HG02885 (cell line): ENCODE measurements around the gene LCMT1.
"Not testable (repeated sequence)": the region's sequence is repeated elsewhere in the genome, so short reads cannot be mapped to it uniquely, and the experiment has no call there.

Source experiments
- ATAC-seq: cut with Tn5 transposase; IDR thresholded peaks from one replicate; pipeline ENCODE4 v1.9.1; 2021; ENCODE audit warnings: mild to moderate bottlenecking; ENCODE audit not compliant: unreplicated experiment, poor library complexity

LCMT1 gene

DNA sequence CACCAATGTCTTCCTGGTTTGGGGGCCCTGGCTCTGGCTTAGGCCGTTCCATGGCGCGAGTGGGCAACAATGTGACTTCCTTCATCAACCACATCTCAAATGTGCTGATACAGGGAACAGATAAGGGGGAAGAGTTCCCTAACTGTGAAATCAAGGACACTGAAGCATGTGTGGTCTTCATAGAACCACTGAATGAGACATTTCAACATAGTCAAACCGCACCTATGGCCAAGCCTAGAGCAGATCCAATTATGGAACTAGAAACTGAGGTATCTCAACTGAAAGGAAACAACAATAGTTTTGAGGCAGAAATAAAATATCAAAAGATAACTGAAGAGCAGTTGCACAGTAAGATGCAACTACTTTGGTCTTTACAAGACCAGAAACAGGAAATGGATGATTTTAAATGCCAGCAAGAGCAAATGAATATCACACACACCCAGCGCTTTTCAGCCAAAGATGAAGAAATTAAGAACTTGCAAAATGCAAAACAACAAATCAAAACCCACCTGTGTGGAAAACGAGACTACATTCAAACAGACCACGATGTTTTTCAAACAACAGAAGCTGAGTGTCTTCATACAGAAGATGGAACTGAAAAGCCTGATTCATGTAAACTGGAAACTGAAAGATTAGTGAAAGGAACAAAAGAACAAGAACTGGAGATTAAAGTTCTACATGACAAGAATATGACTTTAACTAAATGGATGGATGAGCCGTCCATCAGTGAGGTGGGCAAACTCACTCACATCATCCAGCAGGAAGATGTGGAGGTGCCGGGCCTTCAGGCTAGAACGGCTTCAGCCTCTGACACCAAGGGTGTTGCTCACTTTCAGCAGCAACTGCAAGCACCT is 18.1 kb upstream of the LCMT1 start:
- ATAC-seq: peak; percentile 79

DNA sequence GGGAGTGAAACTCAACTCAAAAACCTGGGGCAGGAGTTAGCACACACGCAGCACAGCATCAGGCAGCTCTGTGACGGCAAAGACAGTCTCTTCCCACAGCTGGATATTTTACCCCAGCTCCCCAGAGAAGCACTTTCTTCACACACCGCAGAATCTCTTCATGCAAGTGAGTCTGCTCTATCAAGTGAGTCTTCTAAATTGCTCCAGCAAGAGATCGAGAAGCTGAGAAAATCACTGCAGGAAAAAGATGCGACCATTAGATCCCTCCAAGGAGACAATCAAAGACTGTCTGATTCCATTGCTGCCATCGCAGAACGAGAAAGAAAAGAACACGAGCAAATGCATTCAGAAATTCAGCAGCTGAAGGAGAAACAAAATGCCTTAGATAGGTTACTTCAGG is 16.9 kb upstream of the LCMT1 start:
- ATAC-seq: no peak

DNA sequence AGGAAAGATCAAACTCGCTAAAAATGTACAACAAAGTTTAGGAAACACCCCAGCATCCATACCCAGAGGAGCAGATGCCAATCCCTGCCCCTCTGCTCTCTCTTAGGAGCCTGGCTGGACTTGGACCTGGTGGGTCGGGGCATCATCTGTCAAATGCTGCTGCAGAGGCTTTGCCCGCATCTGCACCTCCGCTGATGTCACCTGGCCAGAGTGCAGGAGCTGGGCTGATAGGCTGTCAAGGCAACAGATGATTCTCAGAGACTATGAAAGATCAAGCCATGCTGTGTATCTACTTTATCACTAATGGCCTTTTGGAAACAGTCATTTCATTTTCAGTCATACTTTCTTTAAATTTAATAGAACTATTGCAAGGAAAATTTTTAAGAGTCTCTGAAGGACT is 15.9 kb upstream of the LCMT1 start:
- no peak for ATAC-seq

DNA sequence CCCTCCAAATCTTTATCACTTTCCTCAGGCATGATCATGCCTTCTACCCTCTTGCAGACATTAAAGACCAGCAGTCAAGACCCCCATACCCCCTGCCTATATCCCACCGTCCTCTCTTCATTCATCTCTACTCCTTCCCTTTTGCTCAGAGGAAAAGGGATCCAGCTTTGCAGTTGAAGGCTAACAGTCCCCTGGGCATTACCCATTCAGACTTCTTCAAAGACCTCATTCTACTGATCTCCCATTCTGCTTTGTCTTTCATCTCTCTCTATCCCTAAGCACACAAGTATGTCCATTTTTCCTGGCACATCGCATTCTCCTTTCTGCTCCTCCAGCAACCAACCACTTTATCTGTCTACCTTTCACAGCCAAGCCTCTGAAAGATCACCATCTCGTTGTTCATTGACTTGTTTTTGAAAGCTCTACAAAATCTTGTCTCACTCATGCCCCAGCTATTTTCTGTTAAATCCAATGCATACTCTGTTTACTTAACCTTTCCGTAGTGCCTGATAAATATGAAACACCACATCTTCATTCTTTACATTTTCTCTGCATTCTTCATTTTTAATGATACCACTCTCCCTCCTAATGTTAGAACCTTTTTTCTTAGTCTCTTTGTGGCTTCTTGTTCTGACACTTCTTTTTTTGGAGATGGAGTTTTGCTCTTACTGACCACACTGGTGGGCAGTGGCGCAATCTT is 14.1 kb upstream of the LCMT1 start:
- ATAC-seq: no peak

DNA sequence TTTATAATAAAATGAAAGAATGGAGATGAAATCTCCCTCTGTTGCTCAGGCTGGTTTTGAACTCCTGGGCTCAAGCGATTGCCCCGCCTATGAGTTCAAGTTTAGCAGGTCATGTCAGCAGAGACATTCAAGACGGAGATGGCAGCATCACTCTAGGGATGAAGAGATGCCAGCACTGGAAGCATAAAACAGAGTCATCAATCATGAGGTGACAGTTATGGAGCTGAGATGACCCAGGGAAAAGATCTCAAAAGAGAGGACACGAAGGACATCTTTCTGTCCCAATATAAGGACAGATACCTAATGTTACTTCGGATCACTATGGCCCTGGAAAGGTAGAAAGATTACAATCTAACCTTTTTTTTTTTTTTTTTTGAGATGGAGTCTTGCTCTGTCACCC is 11.0 kb upstream of the LCMT1 start:
- no peak for ATAC-seq

GRCh38 chr16:25106567-25107465 is 4.7 kb upstream of the LCMT1 start:
- peak; percentile 60 for ATAC-seq

GRCh38 chr16:25107466-25107792 is 4.1 kb upstream of the LCMT1 start:
- no peak for ATAC-seq

- no peak for ATAC-seq
Observed at GRCh38 chr16:25108054-25108453, 3.5 kb upstream of the LCMT1 start.

GRCh38 chr16:25109643-25110042 is 1.9 kb upstream of the LCMT1 start:
- no peak for ATAC-seq

- ATAC-seq: no peak
Observed at GRCh38 chr16:25110387-25110947, 1.1 kb upstream of the LCMT1 start.

DNA sequence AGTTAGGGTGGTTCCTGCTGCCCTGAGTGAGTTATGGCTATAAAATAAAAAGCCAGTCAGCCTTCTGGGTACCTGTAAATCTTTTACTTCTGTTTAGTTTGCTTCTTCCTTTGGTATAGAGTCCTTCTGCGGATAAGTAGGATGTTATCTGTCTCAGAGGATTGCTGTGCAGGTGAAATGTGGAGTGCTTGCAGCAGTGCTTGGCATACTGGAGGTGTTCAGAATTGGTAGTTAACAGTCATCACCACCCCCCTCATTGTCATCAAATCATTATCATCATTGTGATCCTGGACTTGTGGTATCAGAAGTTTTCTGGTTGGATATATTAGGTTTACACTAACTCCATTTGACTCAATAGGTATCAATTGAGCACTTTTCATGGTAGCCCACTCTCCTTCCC is 2.6 kb downstream of the LCMT1 start:
- ATAC-seq: no peak

DNA sequence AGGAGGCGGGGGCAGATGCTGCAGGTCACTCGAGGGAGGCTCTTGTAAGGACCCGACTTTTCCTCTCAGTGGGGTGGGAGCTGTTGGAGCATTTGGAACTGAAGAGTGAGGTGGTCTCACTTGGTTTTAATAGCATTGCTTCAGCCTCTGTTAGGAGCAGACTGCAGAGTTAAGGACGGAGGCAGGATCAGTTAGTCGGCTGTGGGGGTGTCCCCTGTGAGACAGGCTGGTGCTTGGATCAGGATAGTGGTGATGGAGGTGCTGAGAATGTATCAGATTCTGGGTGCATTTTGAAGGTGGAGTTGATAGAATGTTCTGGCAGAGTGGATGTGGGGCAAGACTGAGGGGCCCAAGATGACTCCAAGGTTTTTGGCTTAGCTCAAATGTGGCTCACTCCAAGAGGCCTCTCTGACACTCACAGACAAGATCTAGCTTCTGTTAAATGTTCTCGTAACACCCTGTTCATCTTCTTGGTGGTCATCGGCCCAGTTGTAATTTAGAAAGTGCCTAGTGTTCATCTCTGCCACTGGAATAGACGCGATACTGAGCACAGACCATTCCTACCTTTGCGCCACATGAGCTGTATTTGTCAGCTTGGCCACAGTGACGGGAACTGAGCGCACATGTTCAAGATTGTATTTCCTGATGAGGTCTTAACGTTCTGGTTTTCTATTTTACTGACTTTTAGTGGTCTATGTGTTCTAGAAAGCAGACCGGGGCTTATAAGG is 7.5 kb downstream of the LCMT1 start:
- no peak for ATAC-seq

DNA sequence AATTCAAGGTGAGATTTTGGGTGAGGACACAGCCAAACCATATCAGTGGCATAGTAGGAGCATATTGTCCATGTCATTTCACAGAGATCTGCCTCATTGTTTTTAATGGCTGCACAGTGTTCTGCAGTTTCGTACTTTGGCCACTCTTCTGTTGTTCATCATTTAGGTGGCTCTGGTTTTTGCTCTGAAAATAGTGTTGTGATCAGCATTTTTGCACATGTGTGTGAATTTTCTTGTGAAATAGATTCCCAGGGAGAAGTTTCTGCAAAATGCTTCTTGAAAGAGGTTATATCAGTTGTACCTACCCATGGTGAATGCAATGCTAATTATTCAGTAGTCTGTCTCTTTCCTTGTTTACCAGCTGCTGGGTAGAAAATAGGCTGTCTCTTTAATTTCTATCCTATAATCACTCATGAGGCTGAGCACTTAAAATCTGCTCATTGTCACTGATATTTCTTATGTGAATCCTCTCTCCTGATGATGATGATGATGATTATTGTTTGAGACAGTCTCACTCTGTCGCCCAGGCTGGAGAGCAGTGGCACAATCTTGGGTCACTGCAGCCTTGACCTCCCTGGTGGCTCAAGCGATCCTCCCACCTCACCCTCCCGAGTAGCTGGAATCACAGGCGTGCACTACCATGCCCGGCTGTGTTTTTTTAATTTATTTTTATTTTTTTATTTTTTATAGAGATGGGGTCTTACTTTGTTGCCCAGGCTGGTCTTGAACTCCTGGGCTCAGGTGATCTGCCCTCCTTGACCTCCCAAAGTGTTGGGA is 10.5 kb downstream of the LCMT1 start:
- ATAC-seq: no peak

DNA sequence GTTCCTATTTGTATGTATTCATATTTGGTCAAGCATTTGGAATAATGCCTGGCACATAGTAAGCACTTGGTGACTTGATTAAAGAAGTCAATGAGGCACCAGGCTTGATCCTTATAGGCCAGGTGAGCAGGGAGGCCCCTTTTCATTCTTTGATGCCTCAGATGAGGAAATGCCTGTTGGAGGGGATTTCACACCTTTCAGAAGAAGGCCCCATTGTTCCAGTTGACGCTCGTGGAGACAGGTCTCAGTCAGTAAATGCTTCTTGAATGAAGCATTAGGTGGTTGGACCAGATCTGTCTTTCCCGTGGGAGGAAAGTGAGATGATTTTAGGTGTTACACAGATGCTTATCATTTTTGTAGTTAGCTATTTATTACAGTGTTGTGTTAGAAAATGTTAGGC is 13.0 kb downstream of the LCMT1 start:
- ATAC-seq: no peak

DNA sequence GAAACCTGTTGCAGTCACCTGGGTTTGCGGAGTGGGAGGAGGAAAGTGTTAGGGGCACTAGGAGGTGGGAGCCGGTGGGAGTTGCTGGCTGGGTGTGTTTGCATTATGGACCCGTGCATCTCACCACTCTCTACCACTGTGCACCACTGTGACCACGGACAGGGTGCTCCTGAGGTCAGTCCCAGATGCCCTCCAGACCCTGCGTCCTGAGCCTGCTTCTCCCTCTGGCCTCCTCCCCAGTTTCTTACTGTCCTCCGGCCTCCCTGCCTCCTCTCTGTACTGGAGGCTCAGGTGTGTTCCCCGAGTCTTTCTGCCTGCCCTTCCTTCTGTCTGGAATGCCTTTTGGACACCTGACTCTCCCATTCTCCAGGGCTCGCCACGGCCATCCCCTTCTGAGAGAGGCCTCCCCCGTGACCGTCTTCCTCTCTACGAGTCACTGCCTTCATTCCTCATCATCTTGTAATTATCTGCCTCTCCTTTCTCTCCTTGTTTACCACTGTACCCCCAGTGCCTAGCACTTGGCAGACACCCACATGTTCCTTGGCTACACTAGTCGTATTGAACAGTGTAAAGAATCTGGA is 14.6 kb downstream of the LCMT1 start:
- not testable (repeated sequence) for ATAC-seq

- ATAC-seq: no peak
Observed at GRCh38 chr16:25126820-25127232, 15.3 kb downstream of the LCMT1 start.

- ATAC-seq: not testable (repeated sequence)
Observed at GRCh38 chr16:25132751-25133150, 21.2 kb downstream of the LCMT1 start.

GRCh38 chr16:25134166-25134700 is 22.7 kb downstream of the LCMT1 start:
- ATAC-seq: no peak
